HG03521 (cell line): Measurements from ENCODE around the gene PPP6C.
A peak's percentile ranks its signal among the peaks of the same experiment; 100 is the strongest.
"Not testable (repeated sequence)": the region's sequence is repeated elsewhere in the genome, so short reads cannot be mapped to it uniquely, and the experiment has no call there.

Experiments
- ATAC-seq: cut with Tn5 transposase; IDR thresholded peaks from one replicate; pipeline ENCODE4 v1.9.1; 2021; ENCODE audit warnings: mild to moderate bottlenecking, moderate library complexity; ENCODE audit not compliant: unreplicated experiment

Gene PPP6C

DNA sequence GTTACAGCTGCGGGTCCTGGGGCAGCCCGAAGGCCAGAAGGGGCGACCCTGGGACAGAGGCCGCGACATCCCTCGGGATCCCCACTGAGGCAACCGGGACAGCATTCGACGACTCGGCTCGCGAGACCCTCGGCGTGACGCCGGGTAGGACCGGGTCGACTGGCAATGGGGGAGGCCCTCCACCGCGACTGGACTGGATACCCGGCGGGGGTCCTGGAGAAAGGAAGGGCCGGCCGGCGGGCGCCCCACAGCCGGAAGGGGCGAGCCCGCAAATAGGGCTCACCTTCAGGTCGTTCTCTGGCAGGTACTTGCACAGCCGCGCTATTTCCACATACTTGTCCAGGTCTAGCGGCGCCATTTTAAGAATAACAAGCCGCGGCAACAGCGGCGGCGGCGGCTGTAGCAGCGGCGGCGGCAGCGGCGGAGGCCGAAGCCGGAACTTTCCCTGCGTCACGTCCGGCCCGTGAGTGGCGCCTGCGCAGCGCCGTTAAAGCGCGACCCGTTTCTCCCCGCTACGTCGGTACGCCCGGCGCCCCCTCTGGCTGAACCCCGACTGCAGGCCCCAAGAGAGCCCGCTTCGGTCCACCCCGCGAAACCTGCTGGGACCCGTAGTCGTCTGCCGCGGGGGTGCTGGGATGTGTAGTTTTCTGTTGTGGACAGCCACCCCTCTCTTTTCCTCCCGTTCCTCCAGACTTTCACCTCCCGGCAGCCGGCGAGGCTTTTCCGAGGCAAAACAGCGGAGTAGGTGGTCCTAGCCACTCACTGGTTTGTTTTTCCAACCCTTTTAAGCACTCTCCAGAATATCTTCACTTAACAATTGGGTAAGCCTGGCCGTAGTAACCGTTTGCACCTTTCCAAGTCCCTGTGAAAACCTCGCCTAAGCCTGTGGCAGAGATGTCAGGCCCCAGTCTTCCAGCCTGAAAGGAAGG lies at the start of gene PPP6C:
Gene PPP6C (minus strand): TSS at position 443 of the 929 bp plus-strand sequence. CDS start 85 bp downstream, at position 358.
- peak; percentile 97 for ATAC-seq

DNA sequence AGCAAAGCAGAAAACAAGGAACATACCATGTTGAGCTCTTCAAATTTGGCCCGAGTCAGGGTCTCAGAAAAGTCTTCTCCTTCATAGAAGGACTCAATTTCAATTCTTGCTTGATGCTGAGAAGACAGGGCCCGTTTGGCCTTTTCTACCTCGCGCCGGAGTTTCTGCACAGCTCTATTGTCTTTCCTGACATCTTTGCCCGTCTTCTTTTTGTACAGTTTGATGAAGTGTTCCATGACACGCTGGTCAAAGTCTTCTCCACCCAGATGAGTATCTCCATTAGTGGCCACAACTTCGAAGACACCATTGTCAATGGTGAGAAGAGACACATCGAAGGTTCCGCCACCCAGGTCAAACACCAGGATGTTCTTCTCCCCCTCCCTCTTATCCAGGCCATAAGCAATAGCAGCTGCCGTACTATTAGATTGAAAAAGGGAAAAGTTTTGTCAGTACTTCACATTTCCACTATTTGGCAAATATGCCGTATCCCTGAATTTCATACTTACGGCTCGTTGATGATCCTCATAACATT lies 49.4 kb upstream of the PPP6C start:
- no peak for ATAC-seq

DNA sequence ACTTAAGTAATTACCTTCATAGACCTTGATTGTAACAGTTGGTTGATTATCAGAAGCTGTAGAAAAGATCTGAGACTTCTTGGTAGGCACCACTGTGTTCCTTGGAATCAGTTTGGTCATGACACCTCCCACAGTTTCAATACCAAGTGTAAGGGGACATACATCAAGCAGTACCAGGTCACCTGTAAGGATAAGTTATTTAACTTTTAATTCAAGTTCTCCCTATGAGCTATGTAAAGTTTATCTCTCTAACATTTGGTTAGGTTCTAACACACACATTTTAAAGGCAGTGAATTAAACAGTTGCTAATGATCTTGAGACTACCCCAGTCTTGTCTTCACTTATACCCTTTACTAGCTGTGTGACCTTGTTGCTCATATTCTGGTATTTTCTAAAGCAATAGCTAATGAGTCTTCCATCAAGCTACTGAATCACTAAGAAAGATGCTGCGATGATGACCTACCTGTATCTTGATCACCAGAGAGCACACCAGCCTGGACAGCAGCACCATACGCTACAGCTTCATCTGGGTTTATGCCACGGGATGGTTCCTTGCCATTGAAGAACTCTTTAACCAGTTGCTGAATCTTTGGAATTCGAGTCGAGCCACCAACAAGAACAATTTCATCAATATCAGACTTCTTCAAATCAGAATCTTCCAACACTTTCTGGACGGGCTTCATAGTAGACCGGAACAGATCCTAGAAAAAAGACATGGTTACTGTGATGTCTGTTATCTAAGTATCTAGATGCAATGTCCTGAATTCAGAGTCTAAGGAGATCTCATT lies 48.7 kb upstream of the PPP6C start:
- no peak for ATAC-seq

DNA sequence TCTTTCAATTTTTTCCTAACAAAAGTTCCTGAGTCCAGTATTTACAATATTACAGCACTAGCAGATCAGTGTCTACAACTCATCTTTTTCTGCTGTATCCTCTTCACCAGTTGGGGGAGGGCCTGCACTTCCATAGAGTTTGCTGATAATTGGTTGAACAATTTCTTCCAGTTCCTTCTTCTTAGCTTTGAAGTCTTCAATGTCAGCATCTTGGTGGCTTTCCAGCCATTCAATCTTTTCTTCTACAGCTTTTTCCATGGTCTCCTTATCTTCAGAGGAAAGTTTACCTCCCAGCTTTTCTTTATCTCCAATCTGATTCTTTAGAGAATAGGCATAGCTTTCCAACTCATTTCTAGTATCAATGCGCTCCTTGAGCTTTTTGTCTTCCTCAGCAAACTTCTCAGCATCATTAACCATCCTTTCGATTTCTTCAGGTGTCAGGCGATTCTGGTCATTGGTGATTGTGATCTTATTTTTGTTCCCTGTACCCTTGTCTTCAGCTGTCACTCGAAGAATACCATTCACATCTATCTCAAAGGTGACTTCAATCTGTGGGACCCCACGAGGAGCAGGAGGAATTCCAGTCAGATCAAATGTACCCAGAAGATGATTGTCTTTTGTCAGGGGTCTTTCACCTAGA lies 47.0 kb upstream of the PPP6C start:
- not testable (repeated sequence) for ATAC-seq

DNA sequence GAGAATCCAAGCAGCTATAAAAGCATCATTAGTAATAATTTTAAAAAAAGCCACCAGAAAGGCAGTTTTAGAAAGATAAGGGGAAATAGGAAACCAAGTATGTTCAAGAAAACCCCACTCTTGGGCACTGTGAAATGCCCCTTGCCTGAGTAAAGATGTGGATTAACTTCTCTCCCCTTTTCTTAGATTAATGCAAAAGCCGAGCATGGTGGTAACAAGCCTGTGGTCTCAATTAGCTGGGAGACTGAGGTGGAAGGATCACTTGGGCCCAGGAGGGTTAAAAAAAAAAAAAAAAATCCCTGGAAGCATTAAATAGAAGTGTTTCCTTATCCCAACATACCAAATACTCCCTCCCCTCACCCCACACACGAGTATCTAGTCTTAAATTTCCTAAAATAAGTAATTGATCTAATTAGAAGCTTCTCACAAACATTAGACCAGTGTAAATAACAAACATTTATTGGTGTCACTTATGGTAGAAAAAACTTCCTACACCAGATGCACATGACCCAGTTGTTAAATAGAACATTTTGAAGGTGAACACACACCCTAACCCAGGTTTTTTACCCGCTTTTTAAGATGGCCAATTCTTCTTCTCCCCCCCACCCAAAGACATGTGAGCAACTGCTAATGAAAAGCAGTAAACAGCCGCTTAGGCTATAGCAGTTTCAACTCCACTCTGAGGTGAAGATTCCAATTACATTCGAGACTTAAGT lies 46.4 kb upstream of the PPP6C start:
- no peak for ATAC-seq

DNA sequence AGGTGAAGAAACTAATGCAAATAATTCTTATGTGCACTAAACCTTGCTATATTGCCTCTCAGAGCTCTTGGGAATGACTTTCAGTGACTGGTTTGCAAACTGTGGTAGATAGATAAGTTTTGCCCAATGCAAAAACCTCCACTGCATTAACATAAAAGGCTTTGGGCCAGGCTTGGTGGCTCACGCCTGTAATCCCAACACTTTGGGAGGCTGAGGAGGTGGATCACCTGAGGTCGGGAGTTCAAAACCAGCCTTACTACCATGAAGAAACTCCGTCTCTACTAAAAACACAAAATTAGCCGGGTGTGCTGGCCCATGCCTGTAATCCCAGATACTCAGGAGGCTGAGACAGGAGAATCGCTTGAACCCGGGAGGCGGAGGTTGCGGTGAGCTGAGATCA lies 44.5 kb upstream of the PPP6C start:
- not testable (repeated sequence) for ATAC-seq

DNA sequence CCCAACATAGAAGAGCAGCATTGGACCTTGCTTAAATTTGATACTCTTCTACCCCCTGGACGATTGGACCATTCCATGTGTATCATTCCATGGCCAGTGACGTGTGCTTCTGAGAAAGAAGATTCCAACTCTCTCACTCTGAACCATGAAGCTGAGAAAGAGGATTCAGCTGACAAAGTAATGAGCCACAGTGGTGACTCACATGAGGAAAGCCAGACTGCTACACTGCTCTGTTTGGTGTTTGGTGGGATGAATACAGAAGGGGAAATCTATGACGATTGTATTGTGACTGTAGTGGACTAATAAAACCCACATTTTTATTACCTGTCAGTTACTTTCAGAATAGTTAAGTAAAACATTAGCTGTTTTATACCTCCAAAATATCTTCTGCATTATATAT lies 44.1 kb upstream of the PPP6C start:
- no peak for ATAC-seq

DNA sequence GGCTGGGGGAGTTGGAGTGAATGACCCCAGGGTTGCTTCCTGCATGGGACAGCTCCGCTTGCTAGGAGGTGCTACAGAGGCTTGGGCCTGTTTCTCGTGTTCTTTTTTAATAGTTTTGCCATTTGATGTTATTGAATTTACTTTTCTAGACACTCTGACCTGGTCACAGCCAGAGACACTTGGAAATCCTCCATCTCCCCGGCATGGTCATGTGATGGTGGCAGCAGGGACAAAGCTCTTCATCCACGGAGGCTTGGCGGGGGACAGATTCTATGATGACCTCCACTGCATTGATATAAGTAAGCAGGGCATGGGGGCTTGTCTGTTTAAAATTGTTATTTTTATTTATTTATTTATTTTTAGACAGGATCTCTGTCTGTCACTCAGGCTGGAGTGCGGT lies 38.2 kb upstream of the PPP6C start:
- ATAC-seq: no peak

DNA sequence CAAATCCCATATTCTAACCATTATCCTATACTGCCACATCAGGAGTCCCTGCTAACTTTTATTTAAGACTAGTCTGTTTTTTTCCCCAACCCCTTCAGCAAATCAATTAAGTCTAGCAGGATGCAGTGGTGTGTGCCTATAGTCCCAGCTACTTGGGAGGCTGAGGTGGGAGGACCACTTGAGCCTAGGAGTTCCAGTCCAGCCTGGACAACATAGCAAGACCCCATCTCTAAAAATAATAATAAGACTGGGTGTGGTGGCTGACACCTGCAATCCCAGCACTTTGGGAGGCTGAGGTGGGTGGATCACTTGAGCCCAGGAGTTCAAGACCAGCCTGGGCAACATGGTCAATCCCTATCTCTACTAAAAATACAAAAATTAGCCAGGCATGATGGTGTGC lies 35.3 kb upstream of the PPP6C start:
- ATAC-seq: not testable (repeated sequence)

DNA sequence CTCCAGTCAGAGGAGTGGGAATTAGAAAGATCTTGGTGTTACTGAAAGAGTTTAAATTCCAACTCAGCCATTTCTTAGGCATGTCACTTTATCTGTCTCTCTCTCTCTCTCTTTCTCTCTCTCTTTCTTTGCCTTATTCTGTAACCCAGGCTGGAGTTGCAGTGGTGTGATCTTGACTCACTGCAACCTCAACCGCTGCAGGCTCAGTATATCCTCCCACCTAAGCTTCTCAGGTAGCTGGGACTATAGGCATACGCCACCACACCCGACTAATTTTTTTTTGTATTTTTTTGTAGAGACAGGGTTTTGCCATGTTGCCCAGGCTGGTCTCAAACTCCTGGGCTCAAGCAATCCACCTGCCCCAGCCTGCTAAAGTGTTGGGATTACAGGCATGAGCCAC lies 29.0 kb upstream of the PPP6C start:
- ATAC-seq: no peak

DNA sequence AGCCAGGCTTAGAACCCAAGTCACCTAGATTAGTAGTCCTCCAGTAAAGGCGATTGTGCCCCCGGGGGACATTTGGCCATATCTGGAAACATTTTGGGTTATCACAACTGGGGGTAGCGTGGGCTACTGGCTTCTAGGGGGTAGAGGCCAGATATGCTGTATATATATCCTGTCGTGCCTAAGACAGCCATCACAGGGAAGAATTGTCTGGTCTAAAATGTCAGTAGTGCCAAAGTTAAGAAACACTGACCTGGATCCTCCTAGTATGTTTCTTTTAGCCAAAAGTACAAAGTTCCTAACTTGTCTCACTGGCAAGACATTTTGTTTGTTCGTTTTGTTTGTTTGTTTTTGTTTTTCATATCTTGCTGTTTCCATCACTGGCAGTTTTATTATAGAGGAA lies 24.6 kb upstream of the PPP6C start:
- no peak for ATAC-seq

DNA sequence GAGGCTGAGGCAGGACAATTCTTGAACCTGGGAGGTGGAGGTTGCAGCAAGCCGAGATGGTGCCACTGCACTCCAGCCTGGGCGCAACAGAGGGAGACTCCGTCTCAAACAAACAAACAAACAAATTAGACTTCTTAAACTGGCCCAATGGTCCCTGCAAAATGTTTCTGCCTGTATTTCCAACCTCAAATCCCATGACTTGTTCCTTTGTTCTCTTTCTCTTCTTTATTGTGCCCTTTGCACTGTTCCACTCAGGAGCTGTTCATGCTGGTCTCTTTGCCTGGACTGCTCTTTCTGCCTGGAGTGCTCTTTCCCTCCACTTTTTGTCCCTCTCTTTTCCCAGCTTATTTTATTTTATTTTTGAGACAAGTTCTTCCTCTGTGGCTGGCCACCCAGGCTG lies 14.9 kb upstream of the PPP6C start:
- ATAC-seq: no peak

DNA sequence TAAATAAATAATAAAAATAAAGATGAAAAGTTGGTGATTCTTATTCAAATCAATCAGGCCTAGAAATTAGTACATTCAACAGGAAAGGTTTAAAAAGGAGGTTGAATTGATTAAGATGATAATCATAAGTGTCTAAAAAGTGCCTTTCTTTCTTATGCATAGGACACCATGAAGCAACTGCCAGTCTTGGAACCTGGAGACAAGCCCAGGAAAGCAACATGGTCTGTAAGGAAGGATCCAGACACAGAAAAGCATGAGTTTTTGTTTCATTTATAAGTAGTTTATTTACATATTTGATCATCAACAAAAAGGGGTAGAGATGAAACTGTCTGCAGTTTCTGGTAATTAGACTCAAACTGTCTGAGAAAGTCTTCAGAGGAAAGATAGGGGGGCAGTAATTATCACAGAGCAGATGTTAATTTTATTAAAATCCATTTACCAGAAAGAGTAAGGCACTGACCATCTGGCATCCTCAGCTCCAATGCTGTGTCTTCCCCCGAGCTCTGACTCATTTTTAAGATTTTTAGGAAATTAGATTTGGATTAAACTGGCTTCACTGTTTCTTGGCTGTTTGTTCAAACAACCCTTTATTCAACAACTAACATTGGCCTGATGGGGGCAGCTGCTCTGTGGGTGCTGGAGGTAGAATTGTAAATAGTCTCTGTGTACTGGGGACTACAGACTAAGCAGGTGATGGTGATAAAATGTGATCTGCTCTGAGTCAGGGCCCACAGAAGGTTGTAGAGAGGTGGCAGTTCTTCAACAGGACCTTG lies 13.4 kb upstream of the PPP6C start:
- no peak for ATAC-seq

DNA sequence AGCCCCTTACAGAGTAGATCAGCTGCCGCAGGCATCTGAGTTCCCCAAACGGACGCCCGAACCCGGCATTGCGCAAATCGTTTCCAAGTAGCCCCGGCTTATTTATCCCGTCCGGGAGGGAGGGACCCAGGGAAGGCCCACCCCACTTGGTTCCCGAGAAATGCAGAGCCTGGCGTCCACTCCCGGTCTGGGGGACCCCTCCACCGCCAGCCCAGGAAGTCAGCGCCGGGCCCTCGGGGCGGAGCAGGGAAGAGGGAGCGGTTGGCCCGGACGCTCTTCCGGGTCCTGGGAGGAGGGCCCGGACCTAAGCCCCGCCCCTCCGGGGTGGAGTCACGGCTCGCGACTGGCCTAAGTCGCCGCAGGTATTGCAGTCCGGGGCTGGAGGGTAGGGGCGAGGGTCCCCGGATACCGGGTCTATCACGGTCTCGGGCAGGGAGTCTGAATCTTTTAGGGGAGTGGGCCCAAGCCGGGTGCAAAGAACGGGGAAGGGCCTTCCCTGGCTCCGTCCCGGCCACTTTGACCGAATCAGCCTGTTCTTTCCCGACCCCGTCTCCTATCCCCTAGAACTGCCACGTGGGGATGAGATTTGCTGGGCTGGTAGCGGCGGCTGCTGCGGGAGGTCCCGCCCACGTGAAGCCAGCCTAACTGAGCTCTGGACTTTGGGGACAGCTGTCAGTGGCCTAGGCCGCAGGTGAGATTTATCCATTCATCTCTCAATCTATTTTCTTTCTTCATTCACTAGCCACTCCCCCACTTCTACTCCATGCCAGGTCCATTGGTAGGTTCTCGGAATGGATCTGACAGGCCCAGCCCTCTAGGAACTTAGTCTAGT lies 10.8 kb upstream of the PPP6C start, which contains the start of gene RABEPK:
Gene RABEPK (plus strand): TSS at position 327 of the 832 bp plus-strand sequence. CDS start 2,472 bp downstream, outside the sequence.
- ATAC-seq: peak; percentile 98

DNA sequence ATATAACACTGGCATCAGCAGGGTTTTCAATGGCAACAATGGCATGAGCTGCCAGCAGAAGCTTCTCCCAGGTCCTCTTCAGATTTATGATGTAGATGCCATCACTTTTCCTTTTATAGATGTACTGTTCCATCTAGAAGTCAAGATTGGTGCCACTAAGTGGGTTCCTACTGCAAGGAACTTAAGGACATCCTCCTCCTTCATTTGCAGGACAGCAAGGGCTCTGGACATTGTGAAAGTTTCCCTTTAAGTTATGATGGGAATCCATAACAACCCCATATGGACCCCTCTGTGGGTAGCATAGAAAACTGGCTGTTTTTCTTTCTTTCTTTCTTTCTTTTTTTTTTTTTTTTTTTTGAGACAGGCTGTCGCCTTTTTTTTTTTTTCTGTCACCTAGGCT lies 6.0 kb upstream of the PPP6C start:
- not testable (repeated sequence) for ATAC-seq

DNA sequence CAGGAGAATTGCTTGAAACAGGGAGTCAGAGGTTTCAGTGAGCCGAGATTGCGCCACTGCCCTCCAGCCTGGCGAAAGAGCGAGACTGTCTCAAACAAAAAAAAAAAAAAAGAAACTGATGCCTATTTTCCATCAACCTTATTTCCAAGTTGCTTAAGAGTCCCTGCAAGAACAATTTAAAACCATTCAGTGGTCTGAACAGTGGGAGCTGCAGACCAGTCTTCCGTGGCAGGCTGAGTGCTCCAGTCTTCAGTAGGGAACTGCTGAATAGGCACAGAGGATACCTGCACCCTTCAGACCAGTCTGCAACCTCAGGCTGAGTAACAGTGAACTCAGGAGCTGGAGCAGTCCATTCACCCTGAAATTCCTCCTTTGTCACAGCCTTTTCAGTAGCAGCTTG lies 4.9 kb upstream of the PPP6C start:
- ATAC-seq: not testable (repeated sequence)

DNA sequence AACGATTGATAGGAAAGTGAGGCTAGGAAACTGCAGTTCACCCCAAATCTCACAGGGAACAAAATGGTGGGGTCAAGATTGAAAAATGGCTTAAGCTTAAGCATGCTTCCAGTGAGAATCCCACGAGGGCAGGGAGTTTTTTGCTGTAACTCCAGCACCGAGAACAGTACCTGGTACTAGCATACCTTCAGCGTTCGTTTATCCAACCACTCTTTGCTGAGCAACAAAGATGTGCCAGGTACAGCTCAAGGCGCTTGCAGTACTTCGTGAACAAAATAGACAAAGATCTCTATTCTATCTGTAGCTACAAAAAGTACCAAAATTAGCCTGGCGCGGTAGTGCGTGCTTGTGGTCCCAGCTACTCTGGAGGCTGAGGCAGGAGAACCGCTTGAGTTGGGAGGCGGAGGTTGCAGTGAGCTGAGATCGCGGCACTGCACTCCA lies 778 bp upstream of the PPP6C start:
- ATAC-seq: no peak

DNA sequence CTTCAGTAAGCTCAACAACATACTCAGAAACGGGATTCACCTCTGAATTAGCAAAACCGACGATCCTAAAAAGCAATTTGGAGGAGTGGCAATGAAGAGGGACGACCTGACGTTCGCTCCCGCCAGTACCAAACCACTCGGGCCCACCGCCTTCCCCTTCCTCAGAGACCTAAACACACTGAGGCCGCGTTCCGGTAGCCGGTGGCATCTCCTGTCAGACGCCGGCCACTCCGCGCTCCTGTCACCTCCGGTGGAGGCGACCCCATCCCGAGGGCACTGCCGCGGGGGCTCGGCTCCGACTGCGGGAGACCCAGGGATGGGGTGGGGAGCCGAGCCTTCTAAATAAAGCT lies 617 bp downstream of the PPP6C start:
- peak; percentile 19 for ATAC-seq

DNA sequence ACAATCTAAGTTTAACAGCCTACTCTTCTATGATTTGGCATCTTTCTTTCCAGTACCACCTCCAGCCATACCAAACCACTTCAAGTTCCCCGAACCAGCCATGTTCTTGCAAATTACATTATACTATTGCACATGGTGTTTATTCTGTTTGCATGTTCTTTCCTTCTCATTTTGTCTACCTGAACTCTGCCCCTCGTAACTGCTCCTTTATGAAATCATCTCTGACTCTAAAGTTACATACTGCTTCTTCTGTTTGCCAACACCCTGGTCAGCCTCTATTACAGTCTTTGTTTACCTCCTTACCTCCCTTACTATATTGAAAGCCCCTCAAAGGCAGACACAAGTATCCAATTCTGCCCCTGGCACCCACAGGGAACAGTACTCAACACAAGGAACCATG lies 6.0 kb downstream of the PPP6C start:
- no peak for ATAC-seq
